HG02759 (cell line): ENCODE measurements around the gene PPP1R11.
A peak's percentile ranks its signal among the peaks of the same experiment; 100 is the strongest.
"Not testable (repeated sequence)": the region's sequence is repeated elsewhere in the genome, so short reads cannot be mapped to it uniquely, and the experiment has no call there.

Experiments used
- ATAC-seq: cut with Tn5 transposase; IDR thresholded peaks from one replicate; pipeline ENCODE4 v1.9.1; 2021; ENCODE audit warnings: mild to moderate bottlenecking, moderate library complexity; ENCODE audit not compliant: unreplicated experiment

PPP1R11 gene

GRCh38 chr6:30066577-30067459 lies at the start of gene PPP1R11:
Gene PPP1R11 (plus strand): TSS chr6:30067198. CDS start chr6:30067411, 213 bp downstream.
- ATAC-seq, result peak; percentile 96

- ATAC-seq, result no peak
Measured at GRCh38 chr6:30019819-30020218, 47.2 kb upstream of the PPP1R11 start.

- ATAC-seq, result no peak
Measured at GRCh38 chr6:30020626-30021025, 46.4 kb upstream of the PPP1R11 start.

GRCh38 chr6:30022189-30022588 lies 44.8 kb upstream of the PPP1R11 start:
- no peak for ATAC-seq

- not testable (repeated sequence) for ATAC-seq
Measured at GRCh38 chr6:30022712-30023111, 44.3 kb upstream of the PPP1R11 start.

GRCh38 chr6:30025186-30025585 lies 41.8 kb upstream of the PPP1R11 start:
- no peak for ATAC-seq

GRCh38 chr6:30029588-30029987 lies 37.4 kb upstream of the PPP1R11 start:
- ATAC-seq, result no peak

GRCh38 chr6:30031381-30031780 lies 35.6 kb upstream of the PPP1R11 start:
- ATAC-seq, result no peak

GRCh38 chr6:30033440-30033839 lies 33.6 kb upstream of the PPP1R11 start:
- not testable (repeated sequence) for ATAC-seq

- no peak for ATAC-seq
Measured at GRCh38 chr6:30035784-30036183, 31.2 kb upstream of the PPP1R11 start.

- no peak for ATAC-seq
Measured at GRCh38 chr6:30037182-30037788, 29.7 kb upstream of the PPP1R11 start.

GRCh38 chr6:30041221-30041620 lies 25.8 kb upstream of the PPP1R11 start:
- no peak for ATAC-seq

GRCh38 chr6:30041821-30042220 lies 25.2 kb upstream of the PPP1R11 start:
- no peak for ATAC-seq

GRCh38 chr6:30042476-30042875 lies 24.5 kb upstream of the PPP1R11 start:
- no peak for ATAC-seq

GRCh38 chr6:30042914-30043313 lies 24.1 kb upstream of the PPP1R11 start:
- no peak for ATAC-seq

- ATAC-seq, result no peak
Measured at GRCh38 chr6:30043744-30044143, 23.3 kb upstream of the PPP1R11 start.

GRCh38 chr6:30044630-30045029 lies 22.4 kb upstream of the PPP1R11 start:
- no peak for ATAC-seq

- no peak for ATAC-seq
Measured at GRCh38 chr6:30047220-30047619, 19.8 kb upstream of the PPP1R11 start.

- no peak for ATAC-seq
Measured at GRCh38 chr6:30053682-30054081, 13.3 kb upstream of the PPP1R11 start.

GRCh38 chr6:30055513-30055912 lies 11.5 kb upstream of the PPP1R11 start:
- ATAC-seq, result no peak

GRCh38 chr6:30060606-30061091 lies 6.3 kb upstream of the PPP1R11 start:
- ATAC-seq, result peak; percentile 28
